GM18907 (cell line): ENCODE measurements around the gene AMH.

ENCODE experiments used
- ATAC-seq: cut with Tn5 transposase; IDR thresholded peaks from one replicate; pipeline ENCODE4 v1.9.1; 2021; ENCODE audit warnings: mild to moderate bottlenecking, moderate library complexity; ENCODE audit not compliant: unreplicated experiment

Gene AMH

DNA sequence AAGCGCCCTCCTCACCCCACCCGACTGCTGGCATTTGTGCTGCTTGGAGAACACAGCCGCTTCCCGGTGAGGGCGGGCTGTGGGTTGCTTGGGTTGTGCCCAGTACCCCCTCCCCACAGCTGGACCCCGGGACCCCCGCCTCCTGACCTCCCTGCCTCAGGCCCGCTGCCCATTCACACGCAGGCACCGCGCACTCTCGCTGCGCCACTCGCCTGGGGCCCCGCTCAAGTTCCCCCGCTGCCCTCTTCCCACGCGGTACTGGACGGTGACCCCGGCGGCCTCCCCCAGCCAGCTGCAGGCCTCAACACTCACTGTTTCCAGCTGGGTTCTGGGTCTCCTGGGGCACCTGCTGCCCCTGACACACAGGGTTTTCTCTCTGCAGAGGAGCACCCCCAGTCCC lies 29.4 kb upstream of the AMH start:
- no peak for ATAC-seq

GRCh38 chr19:2221250-2221831 lies 27.8 kb upstream of the AMH start:
- ATAC-seq = no peak

GRCh38 chr19:2221918-2222317 lies 27.2 kb upstream of the AMH start:
- ATAC-seq = no peak

GRCh38 chr19:2223391-2223790 lies 25.7 kb upstream of the AMH start:
- no peak for ATAC-seq

GRCh38 chr19:2223959-2224358 lies 25.2 kb upstream of the AMH start:
- ATAC-seq = no peak

DNA sequence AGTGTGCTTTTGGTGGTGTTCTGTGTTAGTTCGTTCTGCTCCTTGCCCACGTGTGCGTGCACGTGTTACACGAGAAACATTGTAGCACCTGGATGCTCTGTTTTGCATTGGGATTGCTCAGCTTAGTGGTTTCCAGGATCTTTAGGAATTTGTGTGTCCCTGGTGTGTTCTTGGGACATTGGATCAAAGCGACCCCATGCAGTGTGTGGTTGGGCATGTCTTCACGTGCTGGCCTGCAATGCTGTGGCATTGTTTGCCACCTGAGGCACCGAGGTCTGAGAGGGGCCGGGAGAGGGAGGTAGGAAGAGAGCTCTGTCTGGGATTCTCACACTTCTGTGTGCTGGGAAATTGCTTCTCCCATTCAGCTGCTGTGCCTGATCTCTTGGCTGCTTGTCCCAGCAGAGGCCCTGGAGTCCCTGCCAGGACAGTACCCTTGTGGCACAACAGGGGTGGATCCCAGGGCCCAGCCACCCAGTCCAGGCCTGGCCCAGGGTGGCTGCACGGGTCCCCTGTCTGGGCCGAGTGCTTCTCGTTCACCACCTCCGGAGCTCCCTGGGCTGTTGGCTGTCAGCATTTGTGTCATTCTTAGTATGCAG lies 24.3 kb upstream of the AMH start:
- no peak for ATAC-seq

DNA sequence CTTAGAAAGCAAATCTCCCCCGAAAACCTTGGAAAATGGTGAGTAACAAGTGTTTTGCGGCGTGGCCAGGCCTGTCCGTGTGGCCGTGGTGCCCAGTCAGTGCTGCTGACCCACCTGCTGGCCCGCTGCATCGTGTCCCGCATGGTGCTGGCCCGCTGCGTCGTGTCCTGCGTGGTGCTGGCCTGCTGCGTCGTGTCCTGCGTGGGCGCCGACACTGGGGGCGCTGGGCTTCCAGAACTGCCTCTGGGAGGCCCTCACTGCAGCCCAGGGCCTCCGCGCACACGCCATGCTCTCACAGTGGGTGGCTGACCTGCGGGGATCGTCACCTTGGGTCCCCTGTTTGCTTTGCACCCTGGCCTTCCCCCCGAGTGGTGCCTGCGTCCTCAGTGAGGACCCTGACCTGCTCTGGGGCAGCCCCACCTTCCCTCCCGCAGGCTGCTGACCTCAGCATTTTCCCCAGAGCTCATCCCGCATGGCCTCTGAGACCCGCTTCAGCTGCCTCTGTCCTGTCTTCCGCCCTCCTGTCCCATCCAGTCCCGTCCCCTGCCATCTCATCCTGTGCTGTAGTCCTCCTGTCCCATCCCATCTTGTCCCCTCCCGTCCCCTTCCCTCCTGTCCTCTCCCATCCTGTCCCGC lies 23.6 kb upstream of the AMH start:
- ATAC-seq = no peak

DNA sequence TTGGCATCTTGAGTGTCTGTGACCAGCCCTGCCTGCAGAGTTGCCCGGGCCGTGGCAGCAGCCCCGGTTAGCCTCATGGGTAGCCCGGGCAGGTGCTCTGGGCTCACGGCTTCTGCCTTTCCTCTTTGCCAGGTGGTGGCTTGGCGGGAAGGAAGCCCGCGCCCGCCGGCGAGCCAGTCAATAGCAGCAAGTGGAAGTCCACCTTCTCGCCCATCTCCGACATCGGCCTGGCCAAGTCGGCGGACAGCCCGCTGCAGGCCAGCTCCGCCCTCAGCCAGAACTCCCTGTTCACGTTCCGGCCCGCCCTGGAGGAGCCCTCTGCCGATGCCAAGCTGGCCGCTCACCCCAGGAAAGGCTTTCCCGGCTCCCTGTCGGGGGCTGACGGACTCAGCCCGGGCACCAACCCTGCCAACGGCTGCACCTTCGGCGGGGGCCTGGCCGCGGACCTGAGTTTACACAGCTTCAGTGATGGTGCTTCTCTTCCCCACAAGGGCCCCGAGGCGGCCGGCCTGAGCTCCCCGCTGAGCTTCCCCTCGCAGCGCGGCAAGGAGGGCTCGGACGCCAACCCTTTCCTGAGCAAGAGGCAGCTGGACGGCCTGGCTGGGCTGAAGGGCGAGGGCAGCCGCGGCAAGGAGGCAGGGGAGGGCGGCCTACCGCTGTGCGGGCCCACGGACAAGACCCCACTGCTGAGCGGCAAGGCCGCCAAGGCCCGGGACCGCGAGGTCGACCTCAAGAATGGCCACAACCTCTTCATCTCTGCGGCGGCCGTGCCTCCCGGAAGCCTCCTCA lies 22.9 kb upstream of the AMH start:
- no peak for ATAC-seq

- ATAC-seq = no peak
Observed at GRCh38 chr19:2226840-2227360, 22.2 kb upstream of the AMH start.

DNA sequence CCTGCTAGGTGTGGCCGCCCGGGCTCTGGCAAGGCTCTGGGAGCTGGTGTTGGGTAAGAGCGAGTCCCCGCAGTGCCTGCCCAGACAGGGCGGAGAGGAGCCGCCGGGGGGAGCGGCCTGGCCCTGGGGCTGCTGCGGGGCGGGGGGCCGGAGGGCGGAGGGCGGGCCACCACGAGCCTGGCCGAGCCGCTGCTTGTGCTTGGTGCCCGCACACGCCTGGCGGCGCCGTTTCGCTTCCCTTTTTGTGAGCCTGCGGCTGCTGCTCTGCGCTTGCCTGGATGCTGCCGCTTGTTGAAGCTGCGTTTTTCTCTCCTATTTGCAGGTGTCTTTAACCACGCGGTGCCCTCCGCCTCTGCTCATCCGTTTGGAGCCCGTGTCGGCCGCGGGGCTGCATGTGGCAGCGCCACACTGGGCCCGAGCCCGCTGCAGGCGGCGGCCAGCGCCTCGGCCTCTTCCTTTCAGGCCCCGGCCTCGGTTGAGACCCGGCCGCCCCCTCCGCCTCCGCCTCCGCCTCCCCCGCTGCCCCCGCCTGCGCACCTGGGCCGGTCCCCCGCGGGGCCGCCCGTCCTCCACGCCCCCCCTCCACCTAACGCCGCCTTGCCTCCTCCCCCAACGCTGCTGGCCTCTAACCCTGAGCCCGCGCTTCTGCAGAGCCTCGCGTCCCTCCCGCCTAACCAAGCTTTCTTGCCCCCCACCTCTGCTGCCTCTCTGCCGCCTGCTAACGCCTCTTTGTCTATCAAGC lies 21.5 kb upstream of the AMH start:
- no peak for ATAC-seq

DNA sequence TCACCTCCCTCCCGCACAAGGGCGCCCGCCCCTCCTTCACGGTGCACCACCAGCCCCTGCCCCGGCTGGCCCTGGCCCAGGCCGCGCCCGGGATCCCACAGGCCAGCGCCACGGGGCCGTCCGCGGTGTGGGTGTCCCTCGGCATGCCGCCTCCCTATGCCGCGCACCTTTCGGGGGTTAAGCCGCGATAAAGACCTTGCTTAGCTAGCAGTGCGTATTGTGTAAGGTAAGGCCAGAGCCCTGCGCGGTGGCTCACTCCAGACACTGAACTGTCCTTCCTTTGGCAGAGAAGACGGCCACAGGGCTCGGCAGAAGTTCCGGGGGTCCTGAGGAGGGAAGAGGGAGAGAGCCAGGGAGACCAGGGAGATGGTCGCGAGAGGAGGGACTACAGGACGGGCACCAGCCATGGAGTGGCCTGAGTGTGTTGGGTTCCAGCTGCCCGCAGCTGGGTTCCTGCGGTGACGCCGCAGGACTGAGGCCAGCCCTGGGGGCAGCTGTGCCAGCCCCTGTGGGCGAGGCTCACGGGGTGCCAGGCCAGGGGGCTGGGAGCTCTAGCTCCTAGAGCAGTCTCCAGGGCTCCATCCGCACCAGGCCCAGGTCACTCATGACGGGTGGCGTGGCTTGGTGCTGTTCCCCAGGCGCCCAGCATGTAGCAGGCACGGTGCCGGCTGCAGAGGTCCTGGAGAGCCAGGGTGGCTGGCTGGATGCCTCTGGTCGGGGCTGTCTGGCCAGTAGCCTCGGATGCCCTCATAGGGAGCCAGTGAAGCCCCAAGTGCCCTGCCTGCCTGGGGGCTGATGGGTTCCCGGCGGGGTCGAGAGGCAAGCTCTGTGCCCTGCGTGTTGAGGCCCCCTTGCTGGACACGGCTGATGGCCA lies 20.7 kb upstream of the AMH start:
- no peak for ATAC-seq

- no peak for ATAC-seq
Observed at GRCh38 chr19:2229103-2230032, 19.8 kb upstream of the AMH start.

GRCh38 chr19:2230033-2230531 lies 19.0 kb upstream of the AMH start:
- no peak for ATAC-seq

DNA sequence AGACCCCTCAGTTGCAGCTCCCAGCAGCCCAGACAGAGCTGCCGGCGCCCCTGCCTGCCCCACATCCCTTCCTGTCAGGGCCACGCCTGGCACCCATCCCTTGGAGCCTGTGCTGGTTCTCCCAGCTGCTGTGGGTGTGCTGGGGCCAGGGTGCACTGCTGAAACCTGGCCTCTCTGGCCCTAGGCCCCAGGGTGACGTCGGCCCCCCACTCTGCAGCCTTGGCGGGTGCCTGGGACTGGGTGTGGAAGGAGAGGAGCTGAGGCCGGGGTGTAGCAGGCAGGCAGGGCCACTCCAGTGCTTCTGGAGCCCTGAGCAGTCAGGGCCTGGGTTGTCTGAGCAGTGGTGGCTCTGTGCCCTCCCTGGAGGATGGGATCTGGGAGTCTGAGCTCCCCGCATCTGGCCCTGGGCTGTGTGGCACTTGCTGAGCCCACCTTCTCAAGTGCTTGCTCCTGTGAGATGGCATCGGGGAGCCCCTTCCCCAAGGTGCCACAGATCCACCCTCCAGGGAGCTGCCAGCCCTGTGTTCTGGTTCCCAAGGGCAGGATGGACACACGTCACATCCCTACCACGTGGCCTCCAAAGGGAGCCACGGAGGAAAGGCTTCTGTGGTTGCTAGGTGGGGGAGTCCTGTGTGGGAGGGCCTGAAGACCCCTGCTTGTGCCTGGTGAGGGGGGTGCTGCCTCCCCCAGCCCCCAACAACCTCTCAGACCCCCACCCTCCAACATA lies 18.2 kb upstream of the AMH start:
- no peak for ATAC-seq

DNA sequence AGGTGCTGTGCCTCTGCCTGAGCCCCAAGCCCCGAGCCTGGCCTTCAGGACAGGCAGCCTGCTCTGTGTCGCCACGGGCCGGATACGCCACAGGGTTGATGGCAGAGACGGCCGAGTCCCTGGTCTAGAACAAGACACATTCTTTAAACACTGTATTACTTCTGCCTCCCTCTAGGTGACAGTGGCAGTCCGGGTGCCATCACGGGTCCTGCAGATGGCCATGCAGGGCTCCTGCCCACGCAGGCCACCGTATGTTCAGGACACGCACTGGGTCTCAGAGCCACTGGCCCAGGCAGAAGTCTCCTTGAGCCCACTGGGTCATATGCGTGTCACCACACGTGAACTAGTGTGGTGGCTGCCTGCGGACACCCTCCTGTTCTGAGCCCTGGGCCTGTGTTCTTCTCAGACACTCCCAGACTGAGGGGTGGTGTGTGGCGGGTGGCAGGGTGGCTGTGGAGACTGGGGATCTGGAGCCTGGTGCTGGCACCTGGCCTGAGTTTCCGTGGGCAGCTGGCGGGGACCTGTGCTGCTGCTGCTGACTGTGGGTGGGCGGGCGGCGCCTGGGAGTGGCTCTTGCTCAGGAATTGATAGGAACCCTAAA lies 17.4 kb upstream of the AMH start:
- no peak for ATAC-seq

- ATAC-seq = no peak
Observed at GRCh38 chr19:2232286-2233151, 16.6 kb upstream of the AMH start.
